Heart left ventricle (tissue), 11 donors: ENCODE measurements around the gene FAM83G. TPM values are rescaled to one million over a fixed set of nuclear protein-coding genes. Genes with fewer than 3 reads are reported as not detected.

Experiments used
- polyA plus RNA-seq, 2 donors: library from polyadenylated mRNA; stranded (reverse); fragments of 200-250 nt; gene quantifications; one replicate each; pipeline ENCODE4 v1.2.3, GENCODE V29; 2013
- total RNA-seq, 9 donors: library from RNA; depleted of rRNA in 2 of 9; stranded (reverse); fragments of >200 nt in 2 of 9; fragmentation: NEBNext Ultra II Directional in 3 of 9; extraction: Animal tissue kit (Norgen Biotek cat#: 25700) in 3 of 9; gene quantifications; one replicate each; pipeline versions ENCODE4 v1.1.0 to v1.2.4, GENCODE V29; 2016 to 2023
- donor health status: ischemic (EF 13 %, LVEDD 7.1; RV severe dilation, severe dysfunction).
- donor health status: healthy with polysubstance abuse.
- donor health status: DM: no; HTN: yes; CAD: no.
- donor health status: DM: no; HTN: no; CAD: no.
- donor health status: ischemic (EF 25% LVEDD 5.7; RV mildly dilated, moderate dysfunction).
- donor health status: healthy.
- donor health status: DM: yes; HTN: yes; CAD: no.
- donor health status: PGD.
- donor health status: nonischemic (EF 23%, LVEDD 6.1; RV moderate dilation, normal function).

Gene FAM83G
- total and polyA plus RNA-seq, 11 donors, result 1.2 to 12.8 (median 1.8) TPM

Other genes starting within 250 kb of the FAM83G start
- gene TVP23B, start 223.6 kb downstream of the FAM83G start, total RNA-seq, result 10 to 100 TPM; 13.6 to 27.7 (median 20.6) TPM
- 10 to 100 TPM; 16.6 to 42.0 TPM for gene TVP23B, start 223.6 kb downstream of the FAM83G start, polyA plus RNA-seq
- 10 to 100 TPM; 13.1 to 23.3 (median 17.8) TPM for gene PRPSAP2, start 146.6 kb downstream of the FAM83G start, total RNA-seq
- gene PRPSAP2, start 146.6 kb downstream of the FAM83G start, polyA plus RNA-seq, result 10 to 100 TPM; 11.0 to 26.2 TPM
- gene SLC5A10, start 52.6 kb downstream of the FAM83G start, total RNA-seq, result under 1 TPM in 2 of 9 donors, not detected in 7; 0.11 to 0.31 TPM
- gene SLC5A10, start 52.6 kb downstream of the FAM83G start, polyA plus RNA-seq, result under 1 TPM; 0.04 to 0.08 TPM
- 1 to 10 TPM; 1.1 to 6.3 (median 2.1) TPM for gene GRAP, start 42.2 kb upstream of the FAM83G start, total RNA-seq
- 1 to 10 TPM; 2.1 to 3.3 TPM for gene GRAP, start 42.2 kb upstream of the FAM83G start, polyA plus RNA-seq
- gene GRAPL, start 122.8 kb upstream of the FAM83G start, total RNA-seq, result 1 to 10 TPM in 5 of 9 donors, under 1 TPM in 3, not detected in 1; 0.69 to 5.9 (median 1.5) TPM
- gene GRAPL, start 122.8 kb upstream of the FAM83G start, polyA plus RNA-seq, result 1 to 10 TPM; 1.5 to 2.0 TPM
- 100 to 1,000 TPM in 1 of 9 donors, 10 to 100 TPM in 8; 43.9 to 114 (median 73.9) TPM for gene EPN2, start 232.6 kb upstream of the FAM83G start, total RNA-seq
- gene EPN2, start 232.6 kb upstream of the FAM83G start, polyA plus RNA-seq, result 10 to 100 TPM; 26.4 to 37.9 TPM